Measurements from ENCODE around the gene PLCG1. TPM values are rescaled to one million over a fixed set of nuclear protein-coding genes. Genes with fewer than 3 reads are reported as not detected.

The PLCG1 gene
- total RNA-seq = 93.9 TPM

GRCh38 chr20:41136680-41137613 is at the start of gene PLCG1:
Gene PLCG1, plus strand, starts transcription at chr20:41137543. Its CDS starts 99 bp downstream, at chr20:41137642.

Small RNAs within 50 kb of the gene (small RNA-seq; reads per million reads assigned to genes)
- gene AL022394.1 = not detected
- gene MIR6871 = not detected

Other genes with a start within 250 kb of the PLCG1 start
- gene TOP1, start 108.7 kb upstream of the PLCG1 start, total RNA-seq = 26.8 TPM
- 24.5 TPM for gene ZHX3, start 180.2 kb downstream of the PLCG1 start, total RNA-seq
- gene LPIN3, start 203.3 kb downstream of the PLCG1 start, total RNA-seq = 1.4 TPM
- gene EMILIN3, start 229.3 kb downstream of the PLCG1 start, total RNA-seq = 3.5 TPM

All from diencephalon (tissue), 1 donor.